ENCODE results near the gene CERS6. TPM values are rescaled to one million over a fixed set of nuclear protein-coding genes. Genes with fewer than 3 reads are reported as not detected.

CERS6 gene
- total RNA-seq, 2 donors from 2014 or later, result 12.5 to 16.3 TPM

DNA sequence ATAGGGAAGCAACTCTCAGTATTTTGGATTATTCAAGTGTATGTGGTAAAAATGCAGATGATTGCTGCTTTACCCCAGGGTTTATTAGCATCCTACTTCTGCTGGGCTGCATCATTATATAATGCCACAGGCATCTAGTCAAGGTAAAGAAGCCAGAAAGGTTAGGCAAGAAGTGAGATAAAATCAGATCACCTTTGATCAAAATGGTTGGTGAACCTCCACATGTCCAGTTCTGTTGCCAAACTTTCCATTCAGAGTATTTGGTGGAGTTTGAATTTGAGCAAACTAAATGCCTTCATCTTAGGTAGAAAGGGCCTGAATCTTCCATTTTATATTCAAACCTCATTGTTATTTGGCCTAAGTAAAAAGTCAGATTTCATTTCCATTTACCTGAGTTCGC is 316.6 kb downstream of the CERS6 start:
- Histone ChIP-seq H3K27ac (peak overlapping the region in 2 of 4 donors; percentile 49 to 53), H3K4me3 (no peak overlapping the region), H3K36me3 (replicated peaks in 1 of 2; ENCODE audit: insufficient read depth in 1 of 2, low read depth in 2 of 2) (no peaks in the 10 kb centered on the region), H3K4me1 (peaks cover 26% of the 10 kb centered on the region), H3K9me3 (no peaks in the 10 kb centered on the region), H3K27me3 (no peaks in the 10 kb centered on the region)
- no peak for TF ChIP-seq POLR2A (IDR thresholded peaks at IDR 0.05)
- TF ChIP-seq, protein P1, sequence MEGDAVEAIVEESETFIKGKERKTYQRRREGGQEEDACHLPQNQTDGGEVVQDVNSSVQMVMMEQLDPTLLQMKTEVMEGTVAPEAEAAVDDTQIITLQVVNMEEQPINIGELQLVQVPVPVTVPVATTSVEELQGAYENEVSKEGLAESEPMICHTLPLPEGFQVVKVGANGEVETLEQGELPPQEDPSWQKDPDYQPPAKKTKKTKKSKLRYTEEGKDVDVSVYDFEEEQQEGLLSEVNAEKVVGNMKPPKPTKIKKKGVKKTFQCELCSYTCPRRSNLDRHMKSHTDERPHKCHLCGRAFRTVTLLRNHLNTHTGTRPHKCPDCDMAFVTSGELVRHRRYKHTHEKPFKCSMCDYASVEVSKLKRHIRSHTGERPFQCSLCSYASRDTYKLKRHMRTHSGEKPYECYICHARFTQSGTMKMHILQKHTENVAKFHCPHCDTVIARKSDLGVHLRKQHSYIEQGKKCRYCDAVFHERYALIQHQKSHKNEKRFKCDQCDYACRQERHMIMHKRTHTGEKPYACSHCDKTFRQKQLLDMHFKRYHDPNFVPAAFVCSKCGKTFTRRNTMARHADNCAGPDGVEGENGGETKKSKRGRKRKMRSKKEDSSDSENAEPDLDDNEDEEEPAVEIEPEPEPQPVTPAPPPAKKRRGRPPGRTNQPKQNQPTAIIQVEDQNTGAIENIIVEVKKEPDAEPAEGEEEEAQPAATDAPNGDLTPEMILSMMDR (IDR thresholded peaks at IDR 0.05), result no peak
- no peak for ATAC-seq
- no peak for DNase-seq
- 88 to 94% methylated on average over 1 of the region's 1 CpG for WGBS, 2 donors
- intact Hi-C loops (cut with DNase I), result loop anchor here (10.0 kb wide), 1 partner anchor 142 kb away; no protein-coding TSS in a partner anchor

DNA sequence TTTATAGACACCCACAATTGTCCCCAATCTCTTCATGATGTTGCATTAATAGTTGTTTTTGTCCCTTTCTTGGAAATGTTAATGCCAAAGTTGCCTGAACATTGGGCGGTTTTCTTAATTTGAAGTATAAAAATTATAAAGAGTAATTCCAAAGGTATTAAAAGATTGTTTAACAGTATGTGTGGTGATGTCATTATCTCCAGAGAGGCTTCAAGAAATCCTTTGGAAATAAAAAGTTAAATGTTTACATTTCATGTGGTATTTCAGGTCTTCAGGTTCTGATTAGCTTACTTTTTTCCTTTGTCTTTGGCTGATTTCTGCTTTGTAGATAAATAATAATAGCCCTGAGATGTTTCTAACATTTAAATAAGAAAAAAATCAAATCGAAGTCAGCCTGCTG is 317.1 kb downstream of the CERS6 start:
- Histone ChIP-seq H3K27ac (peak overlapping the region; percentile 0 to 53 (median 30)), H3K9me3 (no peaks in the 10 kb centered on the region), H3K36me3 (replicated peaks in 1 of 2; ENCODE audit: insufficient read depth in 1 of 2, low read depth in 2 of 2) (no peaks in the 10 kb centered on the region), H3K4me1 (peaks cover 26% of the 10 kb centered on the region), H3K4me3 (no peak overlapping the region), H3K27me3 (no peaks in the 10 kb centered on the region)
- no peak for TF ChIP-seq POLR2A (IDR thresholded peaks at IDR 0.05)
- TF ChIP-seq, protein P1 (IDR thresholded peaks at IDR 0.05), result no peak
- 64 to 70% methylated on average over 2 of the region's 2 CpGs for WGBS, 2 donors
- intact Hi-C loops (cut with DNase I), result loop anchor here (10.0 kb wide), 1 partner anchor 142 kb away; no protein-coding TSS in a partner anchor
- ATAC-seq (no peak), DNase-seq (no peak)

DNA sequence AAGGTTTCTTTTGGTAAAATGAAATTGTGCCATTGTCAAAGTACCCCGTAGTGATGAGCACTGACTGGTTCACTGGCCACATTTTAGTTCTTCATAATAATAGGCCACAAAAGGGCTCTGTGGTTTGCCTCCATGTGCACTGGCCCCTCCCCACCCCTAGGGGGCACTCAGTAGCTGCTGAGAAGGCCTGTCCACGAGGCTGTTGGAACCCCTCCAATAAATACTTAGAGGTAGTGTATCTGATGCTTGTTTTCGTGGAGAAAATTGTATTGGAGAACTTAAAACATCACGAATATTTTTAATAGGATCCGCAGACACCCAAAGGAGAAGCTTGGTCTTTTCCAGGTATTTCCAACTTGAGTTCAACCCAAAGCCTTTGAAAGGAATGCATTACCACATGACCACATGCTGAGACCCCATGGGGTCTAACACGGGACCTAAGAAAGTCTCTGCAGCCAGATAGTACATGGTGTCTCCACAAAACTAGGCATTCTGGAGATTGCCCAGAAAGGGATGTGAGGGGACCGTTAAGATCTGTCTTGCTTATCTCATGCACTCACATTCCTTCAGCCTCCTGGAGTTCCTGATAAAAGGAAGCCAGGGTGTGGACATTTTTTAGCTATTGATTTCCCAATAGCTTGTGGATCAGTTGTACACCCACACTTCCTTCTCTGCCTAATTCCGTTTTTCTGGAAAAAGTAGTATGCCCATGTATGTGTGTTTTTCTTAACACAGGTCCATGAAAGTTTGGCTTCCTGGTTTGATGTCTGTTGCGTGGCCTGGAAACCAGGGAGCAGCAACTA is 317.8 kb downstream of the CERS6 start:
- H3K27ac ChIP-seq, result peak overlapping the region; percentile 0 to 53 (median 30)
- TF ChIP-seq, protein P1 (IDR thresholded peaks at IDR 0.05), result peak; percentile 88 to 96 (median 92)
- no peak for TF ChIP-seq POLR2A (IDR thresholded peaks at IDR 0.05)
- H3K36me3 ChIP-seq (replicated peaks in 1 of 2; ENCODE audit: insufficient read depth in 1 of 2, low read depth in 2 of 2), result no peaks in the 10 kb centered on the region
- intact Hi-C loops (cut with DNase I), result loop anchor here (10.0 kb wide), 1 partner anchor 141 kb away; no protein-coding TSS in a partner anchor
- peak; percentile 93 for ATAC-seq
- peaks cover 26% of the 10 kb centered on the region for H3K4me1 ChIP-seq
- 20 to 31% methylated on average over 9 of the region's 9 CpGs for WGBS, 2 donors
- DNase-seq, result peak; percentile 80 to 83 (median 82)
- H3K27me3 ChIP-seq, result no peaks in the 10 kb centered on the region
- H3K9me3 ChIP-seq, result no peaks in the 10 kb centered on the region
- no peak overlapping the region for H3K4me3 ChIP-seq

DNA sequence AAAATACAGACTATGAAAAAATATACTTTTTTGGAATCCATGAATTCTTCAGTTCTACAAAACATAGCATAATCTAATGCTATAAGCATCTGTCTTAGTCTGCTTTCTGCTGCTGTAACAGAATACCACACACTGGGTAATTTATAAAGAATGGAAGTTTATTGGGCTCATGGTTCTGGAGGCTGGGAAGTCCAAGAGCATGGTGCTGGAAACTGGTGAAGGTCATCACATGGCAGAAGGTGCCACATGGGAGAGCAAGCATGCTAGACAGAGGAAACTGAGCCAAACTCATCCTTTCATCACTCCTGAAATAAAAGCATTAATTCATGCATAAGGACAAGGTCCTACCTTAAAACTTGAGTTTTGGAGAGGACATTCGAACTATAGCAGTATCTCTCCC is 319.8 kb downstream of the CERS6 start:
- DNase-seq, result no peak
- no peaks in the 10 kb centered on the region for H3K9me3 ChIP-seq
- H3K4me3 ChIP-seq, result no peak overlapping the region
- WGBS, 2 donors, result 0% methylated on average over 1 of the region's 1 CpG
- no peaks in the 10 kb centered on the region for H3K36me3 ChIP-seq (replicated peaks in 1 of 2; ENCODE audit: insufficient read depth in 1 of 2, low read depth in 2 of 2)
- intact Hi-C loops (cut with DNase I), result loop anchor here (10.0 kb wide), 1 partner anchor 139 kb away; no protein-coding TSS in a partner anchor
- H3K4me1 ChIP-seq, result peaks cover 31% of the 10 kb centered on the region
- no peak overlapping the region for H3K27ac ChIP-seq
- TF ChIP-seq POLR2A (IDR thresholded peaks at IDR 0.05), result no peak
- TF ChIP-seq, protein P1 (IDR thresholded peaks at IDR 0.05), result no peak
- ATAC-seq, result no peak
- H3K27me3 ChIP-seq, result no peaks in the 10 kb centered on the region

All from body of pancreas (tissue), 4 donors.